Measurements from ENCODE around the gene ACAP2.

ACAP2 gene

GRCh38 chr3:195284842-195285241, 158.0 kb downstream of the ACAP2 start:
- DNase-seq = no peak

GRCh38 chr3:195282961-195283360, 159.9 kb downstream of the ACAP2 start:
- DNase-seq = no peak

DNA sequence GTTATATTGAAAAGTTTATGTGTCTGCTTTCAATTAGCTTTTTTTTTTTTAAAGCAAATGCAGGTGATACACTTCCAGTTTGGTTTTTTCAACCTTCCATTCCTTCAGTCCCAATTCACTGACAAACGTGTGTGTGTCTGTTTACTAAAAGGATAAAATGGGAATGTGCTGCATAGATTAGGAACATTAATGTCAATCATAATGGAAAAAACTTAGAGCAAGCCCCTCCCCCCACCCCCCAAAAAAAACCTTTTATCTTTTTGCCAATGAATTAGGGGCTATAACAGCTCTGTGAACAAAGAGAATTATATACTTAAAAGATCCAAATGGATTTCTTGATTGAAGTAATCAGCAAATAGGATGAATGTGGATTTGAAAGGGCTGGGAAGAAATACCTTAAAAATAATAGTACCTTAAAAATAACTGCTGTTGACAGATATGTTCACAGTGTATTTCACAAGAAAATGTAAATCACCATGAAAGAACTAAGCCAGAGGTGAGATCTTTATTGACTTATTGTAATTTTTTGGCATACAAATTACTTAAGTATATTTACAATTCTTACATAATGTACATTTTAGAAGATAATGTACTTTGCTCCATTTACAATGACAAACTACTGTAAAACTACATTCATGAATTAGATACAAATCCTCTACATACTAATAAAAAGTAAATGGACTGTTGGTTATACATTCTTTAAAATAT, 168.4 kb downstream of the ACAP2 start:
- no peak for DNase-seq

DNA sequence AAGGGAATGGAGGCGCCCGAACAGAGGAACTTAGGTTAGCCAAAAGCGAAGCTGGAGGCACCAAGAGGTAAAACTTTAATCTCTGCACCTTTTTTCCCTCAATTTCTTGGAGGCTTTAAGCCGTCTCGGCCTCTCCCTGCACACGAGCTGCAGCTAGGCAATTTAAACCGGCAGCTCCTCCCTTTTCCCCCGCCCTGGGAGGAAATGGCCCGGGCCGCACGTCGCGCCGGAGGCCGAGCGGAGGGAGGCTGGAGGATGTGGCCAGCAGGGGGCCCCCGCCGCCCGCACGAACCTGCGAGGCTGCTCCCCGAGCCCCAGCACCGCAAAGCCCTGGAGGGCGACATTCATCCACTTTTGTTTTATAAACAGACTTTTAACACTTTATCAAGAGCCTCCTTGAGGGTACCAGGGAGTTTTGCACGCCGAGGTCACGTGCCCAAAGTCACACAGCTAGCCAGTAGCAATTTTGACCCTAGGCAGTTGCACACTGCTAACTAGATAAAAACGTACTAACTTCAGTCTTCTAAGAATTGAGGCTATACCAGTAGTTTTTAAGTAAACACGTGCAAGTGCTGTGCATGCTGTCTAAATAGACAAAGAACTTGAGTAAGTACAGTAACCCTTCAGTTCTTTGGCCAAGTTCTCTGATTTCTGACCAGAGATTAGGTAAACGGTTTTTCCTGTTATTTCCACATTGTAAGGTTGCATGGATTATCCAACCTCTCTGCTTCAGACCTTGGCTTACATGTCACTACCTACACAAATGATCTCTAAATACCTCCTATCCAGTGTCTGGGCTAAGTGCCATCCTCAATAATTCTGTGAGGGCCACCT, 171.2 kb downstream of the ACAP2 start:
- DNase-seq = peak; percentile 78

DNA sequence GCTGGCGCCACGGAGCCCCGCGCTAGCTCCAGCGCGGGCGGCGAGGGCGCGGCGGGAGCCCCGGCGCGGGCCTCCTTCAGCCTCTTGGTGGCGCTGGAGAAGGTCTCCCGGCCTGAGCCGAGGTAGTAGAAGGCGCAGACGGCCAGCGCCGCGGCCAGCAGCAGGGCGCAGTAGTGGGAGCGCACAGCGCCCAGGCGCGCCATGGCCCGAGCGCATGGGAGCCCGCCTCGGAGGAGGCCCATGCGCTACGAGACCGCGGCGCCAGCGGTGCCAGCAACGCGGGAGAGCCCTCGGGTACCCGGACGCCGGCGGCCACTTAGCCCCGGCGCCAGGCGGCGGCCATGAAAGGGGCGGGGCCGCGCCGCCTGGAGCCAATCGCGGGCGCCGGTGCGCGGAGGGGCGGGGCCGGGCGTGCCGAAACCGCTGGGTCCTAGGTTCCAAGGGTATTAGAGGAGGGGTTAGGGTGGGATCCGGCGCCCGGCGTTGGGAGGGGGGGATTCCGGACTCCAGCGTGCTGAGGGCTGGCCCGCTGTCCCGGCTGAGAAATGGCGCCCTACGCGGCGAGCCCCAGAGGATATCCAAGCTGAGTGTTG, 171.9 kb downstream of the ACAP2 start, which contains the start of gene XXYLT1:
XXYLT1 (minus strand) TSS at position 343 of the 593 bp plus-strand sequence; CDS start at position 242, 101 bp downstream.
- peak; percentile 87 for DNase-seq

DNA sequence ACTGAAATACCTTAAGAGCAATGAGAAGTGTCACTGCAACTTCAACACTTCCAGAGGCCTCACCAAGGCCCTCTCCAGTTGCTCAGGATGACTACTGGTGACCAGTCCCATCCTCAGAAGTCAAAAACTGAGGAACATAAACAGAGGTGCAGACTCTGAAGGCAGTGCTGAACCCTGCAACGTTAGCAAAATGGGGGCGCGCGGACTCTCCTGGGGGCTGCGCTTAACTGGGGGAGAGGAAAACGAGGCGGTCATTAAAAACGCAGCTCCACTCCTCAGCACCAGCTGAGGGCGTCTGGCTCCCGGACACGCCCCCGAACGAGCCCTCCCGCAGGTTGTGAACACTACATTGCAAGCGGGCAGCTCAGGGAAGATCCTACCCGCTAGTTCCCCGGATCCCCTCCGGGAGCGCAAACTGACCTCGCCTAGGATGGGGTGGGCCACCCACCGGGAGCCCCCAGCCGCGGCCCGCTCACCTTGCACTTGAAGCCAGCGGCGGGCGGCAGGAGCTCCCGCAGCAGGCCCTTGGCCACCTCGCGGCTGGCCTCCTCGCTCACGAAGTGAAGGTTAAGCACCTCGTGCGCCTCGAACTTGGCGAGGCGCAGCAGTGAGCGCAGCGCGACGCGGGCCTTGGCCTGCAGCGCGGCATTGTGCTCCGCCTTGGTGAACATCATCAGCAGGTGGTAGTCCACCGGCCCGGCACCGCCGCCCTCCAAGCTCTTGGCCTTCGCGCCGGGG, 172.6 kb downstream of the ACAP2 start:
- peak; percentile 42 for DNase-seq

GRCh38 chr3:195269375-195270078, 173.3 kb downstream of the ACAP2 start:
- DNase-seq = no peak

DNA sequence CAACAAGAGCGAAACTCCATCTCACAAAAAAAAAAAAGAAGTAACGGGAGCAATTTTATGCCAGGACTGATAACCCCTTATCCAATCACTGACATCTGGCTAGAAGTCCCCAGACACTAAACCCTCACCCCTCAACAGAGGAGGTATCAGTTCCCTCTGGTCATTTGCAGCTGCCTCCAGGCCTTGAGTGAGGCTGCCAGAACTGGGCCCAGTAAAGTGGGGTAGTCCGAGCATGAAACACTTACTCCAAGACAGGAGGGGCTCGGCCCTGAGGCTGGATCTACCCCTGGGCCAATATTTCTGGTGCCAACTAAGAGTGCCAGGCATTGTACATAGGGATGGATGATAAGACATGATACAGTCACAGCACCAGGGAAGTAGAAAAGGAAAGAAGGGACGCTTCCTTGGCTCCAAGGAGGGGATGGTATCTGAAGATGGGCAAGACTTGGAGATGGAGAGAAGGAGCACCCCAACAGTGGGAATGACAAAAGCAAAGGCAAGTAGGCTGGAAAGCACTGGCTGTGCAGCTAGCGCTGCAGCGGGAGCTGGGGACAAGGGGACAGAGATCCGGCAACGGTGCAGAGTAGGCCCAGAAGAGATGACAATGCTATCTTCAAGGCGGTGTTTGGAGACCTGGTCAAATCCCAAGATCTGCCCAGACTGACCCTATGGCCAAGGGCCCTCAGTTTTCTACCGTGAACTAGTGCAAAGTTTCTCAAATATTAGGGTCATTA, 174.1 kb downstream of the ACAP2 start:
- no peak for DNase-seq

DNA sequence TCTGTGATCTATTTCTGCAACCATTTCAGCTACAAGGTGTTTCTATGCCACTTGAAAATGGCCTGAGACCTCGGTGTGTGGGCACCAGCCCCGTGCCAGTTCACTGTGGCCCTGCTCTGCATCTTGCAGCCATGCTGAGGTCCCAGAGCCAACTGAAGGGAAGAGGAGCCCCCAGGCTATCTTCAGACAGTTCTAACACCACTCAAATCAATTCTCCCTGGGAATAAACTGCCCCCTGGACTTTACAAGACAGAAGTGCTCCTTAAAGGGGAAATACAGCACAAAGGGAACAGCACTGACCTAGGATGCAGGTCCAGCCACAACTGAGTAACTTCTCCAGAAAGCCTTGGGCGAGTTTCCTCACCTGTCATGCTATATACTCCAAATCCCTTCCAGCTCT, 175.7 kb downstream of the ACAP2 start:
- no peak for DNase-seq

GRCh38 chr3:195266428-195266827, 176.4 kb downstream of the ACAP2 start:
- DNase-seq = no peak

DNA sequence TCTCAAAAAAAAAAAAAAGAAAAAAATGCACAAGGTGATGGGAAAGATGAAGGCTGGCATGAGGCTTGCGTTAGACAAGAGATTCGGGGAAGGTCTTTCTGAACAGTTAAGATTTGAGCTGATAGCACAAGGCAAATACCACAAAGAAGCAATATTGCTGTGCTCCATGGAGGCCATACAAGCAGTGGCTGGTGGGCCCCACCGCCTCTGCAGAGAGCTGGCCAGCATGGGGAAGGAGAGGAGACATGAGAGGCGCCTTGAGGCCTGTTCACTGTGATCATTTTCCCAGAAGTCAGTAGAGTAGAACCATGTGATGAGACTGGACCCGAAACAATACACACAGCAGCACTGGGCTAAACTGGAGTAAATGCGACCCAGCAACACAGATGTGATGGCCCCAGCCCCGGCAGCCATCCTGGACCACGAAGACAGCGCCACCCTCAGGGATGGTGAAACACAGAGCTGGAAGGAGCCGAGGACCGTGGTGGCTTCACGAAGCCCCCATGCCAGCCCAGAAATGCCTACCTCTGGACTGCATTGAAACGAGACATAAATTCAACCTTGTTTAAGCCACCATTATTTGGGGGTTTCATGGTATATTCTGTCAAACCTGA, 177.3 kb downstream of the ACAP2 start:
- DNase-seq = no peak

DNA sequence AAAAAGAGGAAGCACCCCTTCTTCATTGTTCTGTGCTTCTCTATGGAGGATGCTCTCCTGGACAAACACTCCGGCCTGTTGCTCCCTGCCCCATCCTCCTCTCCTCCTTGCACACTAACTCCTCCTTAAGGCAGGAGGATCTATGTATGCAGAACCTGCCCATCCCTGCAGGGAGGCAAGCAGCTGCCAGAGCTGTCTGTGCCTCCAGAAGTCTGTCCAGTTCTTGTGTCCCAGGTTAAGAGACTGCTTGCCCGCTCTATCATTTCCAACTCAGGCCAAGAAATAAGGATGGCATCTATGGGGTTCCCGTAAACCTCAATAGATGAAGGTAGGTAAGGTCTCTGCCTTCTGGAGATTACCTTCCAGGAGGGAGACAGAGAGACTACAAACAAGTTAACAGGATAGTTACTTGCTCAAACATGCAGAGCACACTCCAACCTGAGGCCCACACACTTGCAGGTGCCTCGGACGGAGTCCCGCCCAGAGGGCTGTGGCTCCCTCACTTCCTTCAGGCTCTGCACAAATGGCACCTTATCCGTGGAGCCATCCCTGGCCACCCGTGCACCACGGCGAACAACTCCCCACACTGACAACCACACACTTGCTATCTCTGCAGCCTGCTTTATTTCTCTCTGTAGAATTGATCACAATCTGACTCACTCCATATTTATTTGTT, 178.8 kb downstream of the ACAP2 start:
- no peak for DNase-seq

DNA sequence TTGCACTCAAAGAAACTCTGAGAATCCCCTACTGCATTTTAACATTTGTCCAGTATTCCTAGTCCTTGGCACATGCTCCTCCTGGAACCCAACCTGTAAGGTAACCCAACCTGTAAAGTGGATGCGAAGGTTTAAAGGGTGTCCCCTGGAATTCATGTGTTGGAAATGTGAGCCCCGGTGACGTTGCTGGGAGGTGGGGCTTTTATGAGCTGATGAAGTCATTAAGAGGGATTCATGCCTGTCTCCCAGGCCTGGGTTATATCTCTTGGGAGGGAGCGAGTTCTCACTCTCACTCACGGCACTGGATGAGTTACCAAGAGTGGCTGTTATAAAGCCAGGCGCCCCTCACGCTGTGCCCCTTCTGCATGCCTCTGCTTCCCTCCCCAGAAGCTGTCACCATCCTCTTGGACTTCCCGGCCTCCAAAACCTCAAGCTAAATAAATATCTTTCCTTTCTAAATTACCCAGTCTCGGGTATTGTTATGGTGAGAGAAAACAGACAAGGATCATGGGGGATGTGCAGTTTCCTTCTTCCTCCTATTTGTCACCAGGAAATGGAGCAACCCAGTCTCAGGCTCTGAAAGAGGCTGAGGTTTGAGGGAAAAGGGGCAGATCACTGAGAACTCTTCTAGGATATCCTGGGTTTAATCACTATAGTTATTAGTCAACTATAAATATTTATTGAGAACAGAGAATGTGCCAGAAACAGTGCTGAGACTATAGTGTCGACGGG, 179.5 kb downstream of the ACAP2 start:
- DNase-seq = no peak

DNA sequence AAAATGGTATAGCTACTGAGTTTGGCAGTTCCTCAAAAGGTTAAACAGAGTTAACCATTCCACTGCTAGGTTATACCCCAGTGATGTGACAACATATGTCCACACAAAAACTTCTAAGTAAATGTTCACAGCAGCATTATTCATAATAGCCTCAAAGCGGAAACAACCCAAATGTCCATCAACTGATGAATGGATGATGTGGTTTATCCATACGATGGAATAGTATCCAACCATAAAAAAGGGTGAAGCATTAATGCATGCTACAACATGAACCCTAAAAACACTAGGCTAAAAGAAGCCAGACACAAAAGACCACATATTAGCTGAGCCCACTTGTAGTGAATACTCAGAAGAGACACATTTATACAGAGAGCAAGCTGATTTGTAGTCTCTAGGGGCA, 180.9 kb downstream of the ACAP2 start:
- DNase-seq = no peak

DNA sequence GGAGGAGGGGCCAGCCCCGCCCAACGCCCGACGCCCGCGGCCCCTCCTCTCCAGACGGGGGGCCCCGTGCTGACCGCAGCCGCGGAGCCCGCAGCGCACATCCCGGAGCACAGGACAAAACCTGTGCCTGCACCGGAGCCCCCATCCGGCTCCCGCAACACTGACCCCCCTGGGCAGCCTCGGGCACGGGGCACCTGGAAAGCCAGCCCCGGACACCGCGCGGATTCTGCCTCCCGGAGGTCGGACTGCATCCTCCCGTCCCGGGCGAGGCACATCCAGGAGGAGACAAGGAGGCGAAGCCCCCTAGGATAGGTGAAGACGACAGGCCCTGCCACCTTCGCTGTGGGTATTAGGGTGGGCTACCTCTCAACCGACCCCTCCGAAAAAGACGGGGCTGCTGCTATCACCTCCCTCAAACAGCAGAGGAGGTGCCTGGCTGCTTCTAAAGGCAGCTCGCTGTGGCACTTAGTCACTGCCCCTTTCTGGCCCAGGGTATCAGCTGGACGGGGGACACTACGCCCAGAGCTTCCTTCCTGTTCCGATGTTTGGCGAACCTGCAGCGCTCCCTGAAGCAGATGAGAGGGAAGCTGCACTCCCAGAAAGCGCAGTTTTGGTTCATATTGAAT, 182.4 kb downstream of the ACAP2 start:
- DNase-seq = no peak

- DNase-seq = peak; percentile 84
These were observed 183.1 kb downstream of the ACAP2 start for GRCh38 chr3:195259475-195260279.

GRCh38 chr3:195259154-195259474, 183.7 kb downstream of the ACAP2 start:
- no peak for DNase-seq

DNA sequence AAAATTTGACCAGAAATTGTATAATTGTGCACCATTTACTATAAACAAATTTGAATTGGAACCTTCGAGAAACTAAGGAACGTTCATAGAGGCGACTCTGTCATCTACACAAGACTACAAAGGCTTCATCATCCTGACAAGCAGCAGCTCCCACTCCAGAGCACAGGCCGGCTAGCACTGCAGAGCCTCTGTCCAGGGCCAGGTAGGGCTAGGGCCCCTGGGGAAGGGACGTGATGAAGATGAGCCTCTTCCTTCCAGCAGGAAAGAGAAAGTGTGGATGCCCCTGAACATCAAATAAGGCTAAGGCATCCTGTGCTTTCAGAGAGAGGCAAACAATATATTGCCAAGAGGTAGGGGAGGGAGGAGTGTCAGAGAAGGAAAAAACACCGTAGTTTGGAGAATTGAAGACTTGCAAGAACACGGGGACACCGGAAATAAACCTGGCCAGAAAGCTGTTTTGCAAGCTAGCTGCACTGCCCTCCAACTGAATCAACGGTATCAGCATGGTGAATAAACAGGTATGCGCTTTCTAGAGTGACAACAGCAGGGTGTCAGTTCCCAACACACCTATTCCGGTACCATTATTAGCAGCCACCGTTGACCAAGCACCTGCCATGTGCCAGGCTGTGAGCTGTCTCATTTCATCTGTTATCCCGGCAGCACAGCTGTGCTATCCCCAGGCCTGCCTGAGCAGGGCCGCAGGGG, 184.2 kb downstream of the ACAP2 start:
- DNase-seq = no peak
